Karpas-422 (cell line): ENCODE results near the gene MFAP3. TPM values are rescaled to one million over a fixed set of nuclear protein-coding genes. Genes with fewer than 3 reads are reported as not detected.
A peak's percentile ranks its signal among the peaks of the same experiment; 100 is the strongest.

Experiments
- DNase-seq: peaks from one replicate; pipeline ENCODE4 v3.0.0-alpha.2; 2015
- H2AFZ ChIP-seq: fragments of 200-600 bp; sonication (generic); 2 replicates; pipeline ENCODE4 v1.6.1; 2014; ENCODE audit warnings: antibody characterized with exemption, low read length, mixed read lengths
- H3K27ac ChIP-seq: fragments of 200-600 bp; sonication (generic); 2 replicates; pipeline ENCODE4 v1.5.1; 2014; ENCODE audit warnings: mild to moderate bottlenecking, low read length, moderate library complexity
- H3K27me3 ChIP-seq: fragments of 200-600 bp; sonication (generic); 2 replicates; pipeline ENCODE4 v1.6.1; 2014; ENCODE audit warnings: low read length, mixed read lengths
- H3K36me3 ChIP-seq: fragments of 200-600 bp; sonication (generic); 2 replicates; pipeline ENCODE4 v1.6.1; 2014; ENCODE audit warnings: low read length, mixed read lengths; ENCODE audit not compliant: insufficient read depth
- H3K4me1 ChIP-seq: fragments of 200-600 bp; sonication (generic); 2 replicates; pipeline ENCODE4 v1.6.1; 2014; ENCODE audit warnings: mild to moderate bottlenecking, low read length, mixed read lengths
- H3K4me2 ChIP-seq: fragments of 200-600 bp; sonication (generic); 2 replicates; pipeline ENCODE4 v1.6.1; 2014; ENCODE audit warnings: low read length, low read depth, mild to moderate bottlenecking; ENCODE audit not compliant: poor library complexity, severe bottlenecking
- H3K4me3 ChIP-seq: fragments of 200-600 bp; sonication (generic); 2 replicates; pipeline ENCODE4 v1.5.1; 2014; ENCODE audit warnings: mild to moderate bottlenecking, antibody characterized with exemption, low read length, mixed read lengths
- H3K79me2 ChIP-seq: fragments of 200-600 bp; sonication (generic); 2 replicates; pipeline ENCODE4 v1.6.1; 2014; ENCODE audit warnings: mild to moderate bottlenecking, low read length, mixed read lengths
- H3K9ac ChIP-seq: fragments of 200-600 bp; sonication (generic); 2 replicates; pipeline ENCODE4 v1.6.0; 2014; ENCODE audit warnings: low read length
- H3K9me2 ChIP-seq: fragments of 200-600 bp; sonication (generic), shearing (Covaris generic); replicated peaks from 2 replicates; pipeline ENCODE4 v1.6.0; 2014; ENCODE audit warnings: mild to moderate bottlenecking, low read length, moderate library complexity; ENCODE audit not compliant: insufficient read depth
- H3K9me3 ChIP-seq: fragments of 300-700, 200-600 bp; sonication (generic); 2 replicates; pipeline ENCODE4 v1.6.1; 2014; ENCODE audit warnings: low read length, mixed read lengths
- H4K20me1 ChIP-seq: fragments of 200-600 bp; sonication (generic); 2 replicates; pipeline ENCODE4 v1.6.1; 2014; ENCODE audit warnings: mild to moderate bottlenecking, antibody characterized with exemption, low read length, low read depth; ENCODE audit not compliant: insufficient read depth
- total RNA-seq: library from RNA; depleted of rRNA; stranded (reverse); fragments of >200 nt; shearing (Covaris generic); gene quantifications from 2 replicates; pipeline ENCODE4 v1.2.3, GENCODE V29; 2014; ENCODE audit warnings: low replicate concordance

Gene MFAP3
- total RNA-seq, 1 experiment from 2014 or later: 30.4 TPM

- no peaks in the 10 kb centered on the region for H3K9me3 ChIP-seq
- H4K20me1 ChIP-seq: no peaks in the 10 kb centered on the region
- H3K27ac ChIP-seq: no peak overlapping the region
- no peaks in the 10 kb centered on the region for H3K9me2 ChIP-seq
- no peak for DNase-seq
- H3K4me2 ChIP-seq: no peak overlapping the region
- no peaks in the 10 kb centered on the region for H3K36me3 ChIP-seq
- H2AFZ ChIP-seq: no peak overlapping the region
- H3K4me1 ChIP-seq: no peaks in the 10 kb centered on the region
- H3K79me2 ChIP-seq: no peaks in the 10 kb centered on the region
- H3K27me3 ChIP-seq: no peaks in the 10 kb centered on the region
- H3K4me3 ChIP-seq: no peak overlapping the region
- H3K9ac ChIP-seq: no peak overlapping the region
These were observed 48.5 kb downstream of the MFAP3 start for GRCh38 chr5:154087260-154087659.

- H3K4me2 ChIP-seq: no peak overlapping the region
- no peak for DNase-seq
- no peaks in the 10 kb centered on the region for H3K27me3 ChIP-seq
- no peak overlapping the region for H3K9ac ChIP-seq
- H4K20me1 ChIP-seq: no peaks in the 10 kb centered on the region
- H3K27ac ChIP-seq: no peak overlapping the region
- no peak overlapping the region for H2AFZ ChIP-seq
- no peak overlapping the region for H3K4me3 ChIP-seq
- H3K9me2 ChIP-seq: no peaks in the 10 kb centered on the region
- H3K4me1 ChIP-seq: no peaks in the 10 kb centered on the region
- H3K79me2 ChIP-seq: no peaks in the 10 kb centered on the region
- no peaks in the 10 kb centered on the region for H3K9me3 ChIP-seq
- H3K36me3 ChIP-seq: no peaks in the 10 kb centered on the region
These were observed 50.0 kb downstream of the MFAP3 start for GRCh38 chr5:154088801-154089200.

GRCh38 chr5:154090656-154091055, 51.9 kb downstream of the MFAP3 start:
- H3K27ac ChIP-seq: no peak overlapping the region
- H3K4me1 ChIP-seq: no peaks in the 10 kb centered on the region
- no peak overlapping the region for H3K4me2 ChIP-seq
- H3K9me2 ChIP-seq: no peaks in the 10 kb centered on the region
- no peak overlapping the region for H3K9ac ChIP-seq
- H4K20me1 ChIP-seq: no peaks in the 10 kb centered on the region
- no peak for DNase-seq
- H3K79me2 ChIP-seq: no peaks in the 10 kb centered on the region
- no peaks in the 10 kb centered on the region for H3K27me3 ChIP-seq
- H2AFZ ChIP-seq: no peak overlapping the region
- H3K9me3 ChIP-seq: no peaks in the 10 kb centered on the region
- no peaks in the 10 kb centered on the region for H3K36me3 ChIP-seq
- H3K4me3 ChIP-seq: no peak overlapping the region

- no peak overlapping the region for H2AFZ ChIP-seq
- H3K27ac ChIP-seq: no peak overlapping the region
- H3K9me2 ChIP-seq: no peaks in the 10 kb centered on the region
- H3K9ac ChIP-seq: no peak overlapping the region
- no peaks in the 10 kb centered on the region for H3K4me1 ChIP-seq
- no peaks in the 10 kb centered on the region for H3K79me2 ChIP-seq
- H3K9me3 ChIP-seq: no peaks in the 10 kb centered on the region
- H3K27me3 ChIP-seq: no peaks in the 10 kb centered on the region
- H4K20me1 ChIP-seq: no peaks in the 10 kb centered on the region
- H3K36me3 ChIP-seq: no peaks in the 10 kb centered on the region
- no peak for DNase-seq
- H3K4me2 ChIP-seq: no peak overlapping the region
- H3K4me3 ChIP-seq: no peak overlapping the region
These were observed 53.8 kb downstream of the MFAP3 start for GRCh38 chr5:154092356-154093141.

GRCh38 chr5:154093142-154093532, 54.4 kb downstream of the MFAP3 start:
- DNase-seq: no peak
- H3K79me2 ChIP-seq: no peaks in the 10 kb centered on the region
- H3K4me3 ChIP-seq: no peak overlapping the region
- H3K9me3 ChIP-seq: no peaks in the 10 kb centered on the region
- no peaks in the 10 kb centered on the region for H4K20me1 ChIP-seq
- H3K27me3 ChIP-seq: no peaks in the 10 kb centered on the region
- H3K9me2 ChIP-seq: no peaks in the 10 kb centered on the region
- no peak overlapping the region for H3K9ac ChIP-seq
- no peak overlapping the region for H3K4me2 ChIP-seq
- no peak overlapping the region for H3K27ac ChIP-seq
- H3K4me1 ChIP-seq: no peaks in the 10 kb centered on the region
- H3K36me3 ChIP-seq: no peaks in the 10 kb centered on the region
- H2AFZ ChIP-seq: no peak overlapping the region

- H3K27ac ChIP-seq: no peak overlapping the region
- no peaks in the 10 kb centered on the region for H3K36me3 ChIP-seq
- no peaks in the 10 kb centered on the region for H4K20me1 ChIP-seq
- H3K27me3 ChIP-seq: no peaks in the 10 kb centered on the region
- no peak overlapping the region for H3K4me3 ChIP-seq
- H3K4me1 ChIP-seq: no peaks in the 10 kb centered on the region
- H3K9me2 ChIP-seq: no peaks in the 10 kb centered on the region
- H3K9me3 ChIP-seq: no peaks in the 10 kb centered on the region
- no peak overlapping the region for H3K9ac ChIP-seq
- no peaks in the 10 kb centered on the region for H3K79me2 ChIP-seq
- H2AFZ ChIP-seq: no peak overlapping the region
- no peak overlapping the region for H3K4me2 ChIP-seq
- DNase-seq: no peak
These were observed 57.1 kb downstream of the MFAP3 start for GRCh38 chr5:154095904-154096303.

- Histone ChIP-seq H3K4me3 (no peak overlapping the region), H3K4me1 (peaks cover 9% of the 10 kb centered on the region), H3K79me2 (no peaks in the 10 kb centered on the region), H3K4me2 (no peak overlapping the region), H3K27me3 (no peaks in the 10 kb centered on the region), H3K9me3 (no peaks in the 10 kb centered on the region), H3K27ac (no peak overlapping the region), H2AFZ (no peak overlapping the region), H3K36me3 (no peaks in the 10 kb centered on the region), H3K9ac (no peak overlapping the region), H3K9me2 (no peaks in the 10 kb centered on the region), H4K20me1 (no peaks in the 10 kb centered on the region)
- peak; percentile 62 for DNase-seq
These were observed 58.3 kb downstream of the MFAP3 start for GRCh38 chr5:154097031-154097430.

GRCh38 chr5:154098465-154098864, 59.7 kb downstream of the MFAP3 start:
- Histone ChIP-seq H3K4me3 (no peak overlapping the region), H3K27ac (no peak overlapping the region), H2AFZ (no peak overlapping the region), H3K4me1 (peaks cover 24% of the 10 kb centered on the region), H3K79me2 (no peaks in the 10 kb centered on the region), H3K4me2 (no peak overlapping the region), H3K9me2 (no peaks in the 10 kb centered on the region), H3K9ac (no peak overlapping the region), H3K27me3 (no peaks in the 10 kb centered on the region), H4K20me1 (no peaks in the 10 kb centered on the region), H3K9me3 (no peaks in the 10 kb centered on the region), H3K36me3 (no peaks in the 10 kb centered on the region)
- no peak for DNase-seq
